Sigmoid colon (tissue), 7 donors: ENCODE measurements around the gene MRPL49. TPM values are rescaled to one million over a fixed set of nuclear protein-coding genes. Genes with fewer than 3 reads are reported as not detected.

Experiments
- DNase-seq: peaks from one replicate; pipeline ENCODE4 v3.0.0-alpha.2; 2019
- H3K27ac ChIP-seq, 4 donors: fragments of 200-600 bp; sonication (generic); one replicate each; pipeline ENCODE4 v1.5.1; 2016 to 2019; ENCODE audit warnings: mild to moderate bottlenecking in 1 of 4
- H3K27me3 ChIP-seq, 3 donors: fragments of 200-600 bp; sonication (generic); one replicate each; pipeline ENCODE4 v1.5.1; 2019; ENCODE audit warnings: mild to moderate bottlenecking in 1 of 3
- H3K36me3 ChIP-seq, 4 donors: fragments of 200-600 bp; sonication (generic); one replicate each; pipeline ENCODE4 v1.5.1; 2016 to 2019
- H3K4me1 ChIP-seq, 4 donors: fragments of 200-600 bp; sonication (generic); one replicate each; pipeline ENCODE4 v1.5.1; 2017 to 2019
- H3K4me3 ChIP-seq, 4 donors: fragments of 200-600 bp; sonication (generic); one replicate each; pipeline ENCODE4 v1.5.1; 2017 to 2019; ENCODE audit warnings: mild to moderate bottlenecking in 2 of 4, moderate library complexity in 1 of 4
- H3K9me3 ChIP-seq, 4 donors: fragments of 200-600 bp in 3 of 4; sonication (generic) in 3 of 4; one replicate each; pipeline versions ENCODE4 v1.5.1 to v1.6.1; 2013 to 2019
- CTCF ChIP-seq, 4 experiments: fragments of 450-650 bp in 3 of 4; fragments of 200-600 bp in 1 of 4; IDR thresholded peaks; one replicate each; pipeline ENCODE4 v1.5.1; 2016 to 2019; ENCODE audit warnings: antibody characterized with exemption in 4 of 4, mild to moderate bottlenecking in 3 of 4, moderate library complexity in 2 of 4
- EP300 ChIP-seq, 4 donors: sonication (generic); formaldehyde crosslinking; IDR thresholded peaks; one replicate each; pipeline ENCODE4 v1.6.1; 2017; ENCODE audit warnings: antibody characterized with exemption in 4 of 4
- POLR2A ChIP-seq, 2 donors: fragments of 450-650 bp; IDR thresholded peaks; one replicate each; pipeline ENCODE4 v1.6.1; 2016; ENCODE audit warnings: antibody characterized with exemption in 2 of 2, mild to moderate bottlenecking in 2 of 2, moderate library complexity in 2 of 2
- POLR2AphosphoS5 ChIP-seq, 4 donors: sonication (generic); formaldehyde crosslinking; IDR thresholded peaks; one replicate each; pipeline ENCODE4 v1.6.1; 2017; ENCODE audit warnings: antibody characterized with exemption in 4 of 4
- WGBS, 2 donors: extraction: QIAGEN DNeasy Blood & Tissue Kit; methylation state at CpG; one replicate each; pipeline ENCODE4 v1.1.7; 2013; 5-methylcytosine and 5-hydroxymethylcytosine counted together
- intact Hi-C: fragments of 100-400 bp; cut with DNase I; formaldehyde crosslinking; loops from one replicate; pipeline ENCODE4 v1.15.1; 2023
- polyA plus RNA-seq, 3 donors: library from polyadenylated mRNA; stranded (reverse); fragments of 200-250 nt; gene quantifications; one replicate each; pipeline ENCODE4 v1.2.3, GENCODE V29; 2013
- total RNA-seq, 4 donors: library from RNA; depleted of rRNA; stranded (reverse); fragments of >200 nt; gene quantifications; one replicate each; pipeline ENCODE4 v1.1.0, GENCODE V29; 2016
- donor health status: healthy with polysubstance abuse.
- donor health status: Bipolar disorder and iron deficiency.
- donor health status: healthy.

MRPL49 gene
- total and polyA plus RNA-seq, 7 donors: 41.5 to 104 (median 69.8) TPM

GRCh38 chr11:65119670-65119995 is 2.5 kb upstream of the MRPL49 start:
- H3K4me3 ChIP-seq: no peak overlapping the region
- H3K4me1 ChIP-seq: peaks cover 0 to 53% (median 38%) of the 10 kb centered on the region in 4 donors
- H3K27ac ChIP-seq: peak overlapping the region in 1 of 4 donors; percentile 72
- DNase-seq: no peak
- H3K9me3 ChIP-seq: no peaks in the 10 kb centered on the region
- no peak for TF ChIP-seq EP300 (IDR thresholded peaks at IDR 0.05)
- no peak for TF ChIP-seq POLR2A (IDR thresholded peaks at IDR 0.05)
- TF ChIP-seq POLR2AphosphoS5 (IDR thresholded peaks at IDR 0.05): no peak
- TF ChIP-seq CTCF (IDR thresholded peaks at IDR 0.05): no peak
- H3K36me3 ChIP-seq: peaks cover 9 to 43% (median 18%) of the 10 kb centered on the region in 4 donors
- no peaks in the 10 kb centered on the region for H3K27me3 ChIP-seq
- intact Hi-C loops: loop anchor here (10.0 kb wide), 2 partner anchors 275 to 495 kb away; partner anchors contain the start of genes CDC42BPG, MAP3K11 and PCNX3

DNA sequence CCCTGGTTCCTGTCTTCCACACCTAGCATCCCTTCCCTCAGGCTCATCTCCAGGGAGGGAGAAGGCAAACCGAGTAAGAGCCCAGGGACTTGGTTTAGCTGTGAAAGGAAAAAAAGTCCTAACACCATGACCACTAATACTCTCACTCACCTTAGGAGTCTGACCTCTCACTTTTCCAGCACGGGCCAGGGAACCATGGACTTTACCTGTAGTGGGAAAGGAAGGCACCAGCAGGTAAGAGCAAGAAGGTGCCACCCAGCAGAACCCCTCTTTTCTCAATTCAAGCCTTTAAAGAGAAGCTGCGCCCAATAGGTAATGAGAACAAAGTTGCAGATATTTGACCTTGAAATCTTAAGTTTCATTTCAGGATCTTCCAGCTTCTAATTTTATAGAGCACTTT is 1.3 kb upstream of the MRPL49 start:
- intact Hi-C loops: loop anchor here (5.0 kb wide), 1 partner anchor 94 kb away; the partner anchor contains the start of gene SNX15
- Histone ChIP-seq H3K27me3 (no peaks in the 10 kb centered on the region), H3K9me3 (no peaks in the 10 kb centered on the region), H3K4me1 (peaks cover 0 to 47% (median 34%) of the 10 kb centered on the region in 4 donors), H3K36me3 (peaks cover 13 to 48% (median 25%) of the 10 kb centered on the region in 4 donors), H3K4me3 (peak overlapping the region in 3 of 4 donors; percentile 55 to 80 (median 74)), H3K27ac (peak overlapping the region; percentile 81 to 97 (median 91))
- 65 to 90% methylated on average over 3 of the region's 3 CpGs for WGBS, 2 donors
- DNase-seq: no peak
- TF ChIP-seq CTCF (IDR thresholded peaks at IDR 0.05): no peak
- no peak for TF ChIP-seq EP300 (IDR thresholded peaks at IDR 0.05)
- no peak for TF ChIP-seq POLR2A (IDR thresholded peaks at IDR 0.05)
- no peak for TF ChIP-seq POLR2AphosphoS5 (IDR thresholded peaks at IDR 0.05)

DNA sequence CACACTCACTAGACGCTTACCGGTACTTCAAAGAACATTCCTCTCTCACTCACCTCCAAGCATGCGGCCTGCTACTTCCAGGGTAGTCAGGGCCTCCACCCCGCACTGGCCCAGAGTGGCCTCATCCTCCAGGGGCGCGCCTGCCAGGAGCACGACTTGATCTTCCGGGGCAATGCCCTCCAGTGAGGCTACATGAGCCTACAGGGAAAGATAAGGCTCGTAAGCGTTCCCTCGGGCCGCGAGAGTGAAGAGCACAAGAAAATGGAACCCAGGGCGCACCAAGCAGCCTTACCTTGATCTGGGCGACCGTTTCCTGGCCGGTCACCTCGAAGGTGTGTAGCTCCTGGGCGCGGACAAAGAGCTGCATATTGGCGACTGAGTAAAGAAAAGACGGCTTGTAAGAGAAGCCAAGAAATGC is 665 bp upstream of the MRPL49 start:
- TF ChIP-seq POLR2A (IDR thresholded peaks at IDR 0.05): no peak
- H3K9me3 ChIP-seq: no peaks in the 10 kb centered on the region
- 1 to 2% methylated on average over 22 of the region's 22 CpGs for WGBS, 2 donors
- no peaks in the 10 kb centered on the region for H3K27me3 ChIP-seq
- intact Hi-C loops: loop anchor here (5.0 kb wide), 1 partner anchor 94 kb away; the partner anchor contains the start of gene SNX15
- peak; percentile 68 for DNase-seq
- H3K4me3 ChIP-seq: peak overlapping the region; percentile 55 to 80 (median 70)
- peak overlapping the region; percentile 81 to 97 (median 91) for H3K27ac ChIP-seq
- H3K4me1 ChIP-seq: peaks cover 0 to 41% (median 28%) of the 10 kb centered on the region in 4 donors
- H3K36me3 ChIP-seq: peaks cover 19 to 51% (median 31%) of the 10 kb centered on the region in 4 donors

DNA sequence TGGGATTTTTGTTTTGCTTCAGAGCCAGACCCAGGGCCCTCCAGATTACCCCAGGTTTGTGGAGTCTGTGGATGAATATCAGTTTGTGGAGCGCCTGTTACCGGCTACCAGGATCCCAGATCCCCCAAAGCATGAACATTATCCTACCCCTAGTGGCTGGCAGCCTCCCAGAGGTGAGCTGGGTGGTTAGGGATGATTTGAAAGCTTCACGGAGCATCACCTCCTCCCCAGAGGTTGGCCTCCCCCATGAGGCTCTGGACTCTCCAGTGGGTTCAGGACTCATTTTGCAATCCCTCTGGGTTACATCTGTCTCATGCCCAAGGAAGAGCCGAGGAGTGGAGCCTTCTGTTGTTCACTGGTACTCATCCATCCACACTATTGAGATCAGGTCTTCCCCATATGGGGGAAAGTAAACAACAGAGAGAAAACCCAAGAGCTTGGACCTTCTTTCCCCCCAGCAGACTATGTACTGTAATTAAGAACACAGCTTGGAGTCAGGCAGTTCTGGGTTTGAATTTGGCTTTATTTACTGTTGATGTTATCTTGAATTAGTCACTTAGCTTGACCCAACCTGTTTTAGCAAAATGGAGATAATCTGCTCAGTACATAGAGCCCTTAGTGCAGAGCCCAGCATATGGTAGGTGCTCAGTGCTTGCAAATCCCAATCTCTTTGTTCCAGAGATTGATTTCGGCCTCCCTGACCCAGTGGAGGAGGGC is 2.5 kb downstream of the MRPL49 start:
- H3K9me3 ChIP-seq: no peaks in the 10 kb centered on the region
- intact Hi-C loops: loop anchor here (5.0 kb wide), 1 partner anchor 97 kb away; the partner anchor contains the start of gene SNX15
- H3K4me1 ChIP-seq: peaks cover 0 to 29% (median 19%) of the 10 kb centered on the region in 4 donors
- peaks cover 41 to 73% (median 56%) of the 10 kb centered on the region in 4 donors for H3K36me3 ChIP-seq
- H3K4me3 ChIP-seq: no peak overlapping the region
- TF ChIP-seq EP300 (IDR thresholded peaks at IDR 0.05): no peak
- no peak for TF ChIP-seq POLR2A (IDR thresholded peaks at IDR 0.05)
- no peak for TF ChIP-seq CTCF (IDR thresholded peaks at IDR 0.05)
- TF ChIP-seq POLR2AphosphoS5 (IDR thresholded peaks at IDR 0.05): no peak
- no peak overlapping the region for H3K27ac ChIP-seq
- peak; percentile 59 for DNase-seq
- H3K27me3 ChIP-seq: no peaks in the 10 kb centered on the region
- 91 to 94% methylated on average over 5 of the region's 5 CpGs for WGBS, 2 donors

DNA sequence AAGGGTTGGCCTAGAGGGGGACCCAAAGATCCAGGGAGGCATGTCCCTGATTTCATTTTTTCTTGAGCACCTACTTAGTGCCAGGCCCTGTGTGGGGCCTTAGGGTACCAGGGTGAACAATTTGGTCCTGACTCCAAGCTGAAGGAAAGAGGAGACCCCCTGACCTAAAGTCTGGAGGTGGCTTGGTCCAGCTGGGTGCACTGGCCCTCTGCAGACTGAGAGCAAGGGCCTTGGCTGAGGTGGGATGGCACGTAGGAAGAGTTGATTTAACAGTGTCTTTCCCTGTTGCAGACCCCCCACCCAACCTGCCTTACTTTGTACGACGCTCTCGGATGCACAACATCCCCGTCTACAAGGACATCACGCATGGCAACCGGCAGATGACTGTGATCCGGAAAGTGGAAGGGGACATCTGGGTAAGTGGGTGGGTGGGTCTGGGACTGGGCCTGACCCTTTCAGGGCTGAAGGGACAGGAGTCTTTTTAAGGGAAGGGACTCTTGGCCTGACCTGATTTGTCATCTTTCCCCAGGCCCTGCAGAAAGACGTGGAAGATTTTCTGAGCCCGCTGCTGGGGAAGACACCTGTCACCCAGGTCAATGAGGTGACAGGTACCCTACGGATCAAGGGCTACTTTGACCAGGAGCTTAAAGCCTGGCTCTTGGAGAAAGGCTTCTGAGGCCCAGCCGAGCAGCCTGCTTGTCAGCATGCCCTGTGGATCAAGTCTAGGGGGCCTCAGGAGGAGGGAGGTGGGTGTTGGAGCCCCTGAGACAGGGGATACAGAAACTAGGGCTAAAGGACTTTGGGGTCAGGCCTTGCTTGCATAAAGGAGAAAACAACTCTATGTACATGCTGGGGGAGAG is 3.3 kb downstream of the MRPL49 start:
- intact Hi-C loops: no loop called here
- H3K27ac ChIP-seq: no peak overlapping the region
- no peak for TF ChIP-seq EP300 (IDR thresholded peaks at IDR 0.05)
- TF ChIP-seq POLR2AphosphoS5 (IDR thresholded peaks at IDR 0.05): no peak
- no peak for TF ChIP-seq POLR2A (IDR thresholded peaks at IDR 0.05)
- TF ChIP-seq CTCF (IDR thresholded peaks at IDR 0.05): no peak
- H3K36me3 ChIP-seq: peaks cover 42 to 73% (median 56%) of the 10 kb centered on the region in 4 donors
- H3K4me1 ChIP-seq: peaks cover 0 to 21% (median 19%) of the 10 kb centered on the region in 4 donors
- H3K9me3 ChIP-seq: no peaks in the 10 kb centered on the region
- DNase-seq: peak; percentile 54
- 91 to 92% methylated on average over 12 of the region's 12 CpGs for WGBS, 2 donors
- H3K4me3 ChIP-seq: no peak overlapping the region
- H3K27me3 ChIP-seq: no peaks in the 10 kb centered on the region
